H1 (cell line): ENCODE measurements around the gene NAV2. TPM values are rescaled to one million over a fixed set of nuclear protein-coding genes. Genes with fewer than 3 reads are reported as not detected.

Experiments used
- CTCF ChIA-PET: fragments of 300-600 bp; sonication (Branson Sonifier 250); formaldehyde crosslinking; loops from one replicate; lab custom pipeline; 2021; ENCODE audit not compliant: partially characterized antibody; lab: Charles Lee
- POLR2A ChIA-PET: fragments of 300-600 bp; sonication (Branson Sonifier 250); formaldehyde crosslinking; loops from one replicate; lab custom pipeline; 2021; ENCODE audit warnings: inconsistent platforms; ENCODE audit not compliant: partially characterized antibody; lab: Charles Lee
- DNase-seq, 2 experiments: peaks; one replicate each; pipeline versions ENCODE4 v3.0.0 to v3.0.0-alpha.2; 2010 to 2022; ENCODE audit warnings: low spot score in 2 of 2, low read depth in 1 of 2, mixed read lengths in 1 of 2
- FAIRE-seq: peaks from 2 replicates; lab custom pipeline; 2011; peaks lifted over from hg19 to GRCh38; lab: Jason Lieb, UNC
- H2AFZ ChIP-seq: 2 replicates; pipeline ENCODE4 v1.8.1; 2012; ENCODE audit warnings: low read length, inconsistent platforms
- H2AK5ac ChIP-seq: 2 replicates; pipeline ENCODE4 v1.6.1; 2013; ENCODE audit warnings: low read depth, low read length
- H2BK120ac ChIP-seq: replicated peaks from 2 replicates; pipeline ENCODE3; 2013; ENCODE audit warnings: low read depth, low read length, inconsistent platforms
- H2BK12ac ChIP-seq: 2 replicates; pipeline ENCODE4 v1.6.1; 2013; ENCODE audit warnings: low read depth, low read length
- H2BK15ac ChIP-seq: 2 replicates; pipeline ENCODE4 v1.6.1; 2013; ENCODE audit warnings: low read length
- H2BK20ac ChIP-seq: 2 replicates; pipeline ENCODE4 v1.6.1; 2013; ENCODE audit warnings: low read length
- H2BK5ac ChIP-seq: 2 replicates; pipeline ENCODE4 v1.6.1; 2013; ENCODE audit warnings: low read depth, low read length
- H3K14ac ChIP-seq: 2 replicates; pipeline ENCODE4 v1.6.1; 2013; ENCODE audit warnings: inconsistent platforms; ENCODE audit not compliant: insufficient read length
- H3K18ac ChIP-seq: 2 replicates; pipeline ENCODE4 v1.6.1; 2013; ENCODE audit warnings: low read length; ENCODE audit errors: extremely low read depth
- H3K23ac ChIP-seq: 2 replicates; pipeline ENCODE4 v1.6.1; 2013; ENCODE audit warnings: inconsistent platforms; ENCODE audit not compliant: insufficient read length
- H3K23me2 ChIP-seq: 2 replicates; pipeline ENCODE4 v1.6.1; 2013; ENCODE audit warnings: low read depth, low read length
- H3K27ac ChIP-seq: 2 replicates; pipeline ENCODE4 v1.6.1; 2011; ENCODE audit warnings: low read depth, low read length, inconsistent platforms
- H3K27me3 ChIP-seq, 4 experiments: replicated peaks in 1 of 4; 1 replicate in 1 of 4; 2 replicates in 3 of 4; pipeline versions ENCODE4 v1.6.1 to v1.8.1; 2011 to 2013; ENCODE audit warnings: low read length in 3 of 4, mild to moderate bottlenecking in 3 of 4, inconsistent platforms in 2 of 4, mixed read lengths in 2 of 4, moderate library complexity in 1 of 4; ENCODE audit not compliant: control insufficient read depth in 3 of 4, insufficient read depth in 3 of 4; ENCODE audit errors: extremely low read depth in 1 of 4
- H3K36me3 ChIP-seq, 4 experiments: 2 replicates each; pipeline versions ENCODE4 v1.6.1 to v1.8.1; 2011 to 2013; ENCODE audit warnings: mild to moderate bottlenecking in 4 of 4, low read length in 3 of 4, moderate library complexity in 2 of 4, control low read depth in 1 of 4, inconsistent platforms in 1 of 4; ENCODE audit not compliant: insufficient read depth in 4 of 4, control insufficient read depth in 2 of 4
- H3K4ac ChIP-seq: replicated peaks from 2 replicates; pipeline ENCODE3; 2013; ENCODE audit warnings: low read length, low read depth, mixed read lengths, inconsistent platforms; ENCODE audit not compliant: insufficient read length
- H3K4me1 ChIP-seq, 4 experiments: replicated peaks in 1 of 4; 1 replicate in 1 of 4; 2 replicates in 3 of 4; pipeline versions ENCODE4 v1.6.1 to v1.8.1; 2011 to 2013; ENCODE audit warnings: low read length in 3 of 4, inconsistent platforms in 2 of 4, mixed read lengths in 1 of 4; ENCODE audit not compliant: insufficient read depth in 4 of 4, control insufficient read depth in 3 of 4
- H3K4me2 ChIP-seq, 2 experiments: 2 replicates each; pipeline versions ENCODE4 v1.6.1 to v1.8.1; 2011 to 2013; ENCODE audit warnings: low read depth in 2 of 2, low read length in 2 of 2, control low read depth in 1 of 2, inconsistent platforms in 1 of 2, mild to moderate bottlenecking in 1 of 2; ENCODE audit not compliant: insufficient read depth in 1 of 2
- H3K4me3 ChIP-seq, 4 experiments: fragments of 200-600, 300-600 bp in 1 of 4; sonication (generic), shearing (Covaris generic), sonication (Bioruptor Twin) in 1 of 4; 2 replicates each; pipeline versions ENCODE4 v1.5.1 to v1.8.1; 2011 to 2016; ENCODE audit warnings: low read length in 4 of 4, low read depth in 3 of 4, control low read depth in 2 of 4, inconsistent platforms in 2 of 4, mild to moderate bottlenecking in 2 of 4, mixed read lengths in 1 of 4, moderate library complexity in 1 of 4; ENCODE audit not compliant: insufficient read depth in 2 of 4; ENCODE audit errors: extremely low read depth in 1 of 4
- H3K56ac ChIP-seq: replicated peaks from 2 replicates; pipeline ENCODE3; 2013; ENCODE audit warnings: low read depth, mild to moderate bottlenecking, mixed read lengths, low read length, inconsistent platforms; ENCODE audit not compliant: insufficient read length
- H3K79me1 ChIP-seq: 2 replicates; pipeline ENCODE4 v1.6.1; 2013; ENCODE audit warnings: low read depth, low read length, control low read depth
- H3K79me2 ChIP-seq, 2 experiments: 2 replicates each; pipeline versions ENCODE4 v1.6.1 to v1.8.1; 2012 to 2013; ENCODE audit warnings: low read length in 2 of 2, mild to moderate bottlenecking in 2 of 2, inconsistent platforms in 1 of 2; ENCODE audit not compliant: insufficient read depth in 2 of 2, control insufficient read depth in 1 of 2
- H3K9ac ChIP-seq, 4 experiments: replicated peaks in 1 of 4; 1 replicate in 1 of 4; 2 replicates in 3 of 4; pipeline versions ENCODE4 v1.6.1 to v1.8.1; 2011 to 2013; ENCODE audit warnings: low read depth in 3 of 4, low read length in 3 of 4, control low read depth in 2 of 4, mild to moderate bottlenecking in 2 of 4, moderate library complexity in 2 of 4, inconsistent platforms in 1 of 4; ENCODE audit errors: extremely low read depth in 1 of 4
- H3K9me3 ChIP-seq, 2 experiments: 2 replicates each; pipeline versions ENCODE4 v1.6.1 to v1.8.1; 2012 to 2013; ENCODE audit warnings: mild to moderate bottlenecking in 2 of 2, moderate library complexity in 2 of 2, control low read depth in 1 of 2, inconsistent platforms in 1 of 2, low read depth in 1 of 2, low read length in 1 of 2, mixed read lengths in 1 of 2; ENCODE audit not compliant: insufficient read depth in 2 of 2
- H4K20me1 ChIP-seq, 2 experiments: replicated peaks in 1 of 2; 2 replicates each; pipeline versions ENCODE3 to v1.8.1; 2011 to 2013; ENCODE audit warnings: inconsistent platforms in 2 of 2, low read length in 2 of 2, mild to moderate bottlenecking in 1 of 2; ENCODE audit not compliant: insufficient read depth in 2 of 2, control insufficient read depth in 1 of 2
- H4K5ac ChIP-seq: 2 replicates; pipeline ENCODE4 v1.6.1; 2013; ENCODE audit warnings: low read length, low read depth, mixed read lengths, inconsistent platforms; ENCODE audit not compliant: insufficient read length
- H4K8ac ChIP-seq: 2 replicates; pipeline ENCODE4 v1.8.0; 2013; ENCODE audit warnings: mild to moderate bottlenecking, moderate library complexity, low read length, inconsistent platforms; ENCODE audit not compliant: insufficient read depth; ENCODE audit errors: extremely low read depth
- H4K91ac ChIP-seq: replicated peaks from 2 replicates; pipeline ENCODE3; 2013; ENCODE audit warnings: low read length, mixed read lengths, inconsistent platforms; ENCODE audit not compliant: insufficient read length
- CHD2 ChIP-seq: IDR thresholded peaks from 2 replicates; pipeline ENCODE4 v1.6.1; 2012; ENCODE audit warnings: low read length, improper control_type of control experiment
- WGBS, 2 experiments: shearing (Covaris generic) in 1 of 2; methylation state at CpG; one replicate each; pipeline versions ENCODE4 v1.1.6 to v1.1.7; 2013 to 2015; ENCODE audit warnings: low lambda C conversion rate in 2 of 2, mixed read lengths in 2 of 2, inconsistent platforms in 1 of 2, low coverage in 1 of 2, missing lambda C conversion rate in 1 of 2; ENCODE audit not compliant: insufficient replicate concordance in 2 of 2, insufficient coverage in 1 of 2, insufficient read length in 1 of 2; ENCODE audit errors: extremely low coverage in 1 of 2, missing lambda C conversion rate in 1 of 2; 5-methylcytosine and 5-hydroxymethylcytosine counted together
- polyA plus RNA-seq, 7 experiments: library from polyadenylated mRNA; depleted of rRNA in 3 of 7; stranded (reverse) in 5 of 7; unstranded in 2 of 7; fragments of >200 nt in 5 of 7; fragments of 200-250 nt in 2 of 7; gene quantifications; 1 replicate in 5 of 7; 2 replicates in 1 of 7; 4 replicates in 1 of 7; pipeline versions ENCODE4 v1.2.1 to v1.2.3, GENCODE V29; 2011 to 2013; ENCODE audit warnings: missing spikeins in 2 of 7, mixed read lengths in 2 of 7
- total RNA-seq: library from RNA; stranded (reverse); fragmentation: NEBNext Ultra II Directional; extraction: Animal tissue kit (Norgen Biotek cat#: 25700); gene quantifications from 2 replicates; pipeline ENCODE4 v1.2.1, GENCODE V29; 2021

The NAV2 gene
- total and polyA plus RNA-seq, 2 of the 8 experiments (the other 6 are each of a cell fraction or from before 2014, with no cell fraction given) = 35.6 to 73.6 TPM

DNA sequence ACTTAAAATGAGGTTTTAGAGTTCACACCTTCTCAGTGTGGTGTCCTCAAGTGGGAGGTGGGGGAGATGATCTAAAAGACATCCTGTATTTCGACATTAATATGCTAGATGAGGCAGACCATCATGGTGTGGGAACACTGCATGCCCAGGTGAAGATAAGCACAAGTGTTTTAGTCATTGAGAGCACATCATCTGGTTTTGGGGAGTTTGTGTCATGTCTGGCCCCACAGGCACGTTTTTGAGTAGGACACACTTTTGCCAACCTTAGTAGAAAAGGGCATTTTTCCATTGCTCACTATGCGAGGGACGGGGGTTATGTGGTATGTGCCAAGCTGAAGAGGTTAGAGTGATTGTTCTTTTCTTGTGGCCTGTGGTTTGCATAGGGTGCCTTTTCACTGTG, 258.3 kb downstream of the NAV2 start:
- Histone ChIP-seq H3K23me2 (no peaks in the 10 kb centered on the region), H2BK20ac (no peak overlapping the region), H3K4me3 (no peak overlapping the region), H3K23ac (no peak overlapping the region), H3K79me1 (no peaks in the 10 kb centered on the region; the same call in 1 of the 2 replicates), H3K9ac (no peak overlapping the region), H4K8ac (no peak overlapping the region), H2BK5ac (no peak overlapping the region), H3K79me2 (peaks cover 0 to 7% of the 10 kb centered on the region in 2 experiments; a peak in 1 of 4 replicates), H2AK5ac (no peak overlapping the region), H4K5ac (no peak overlapping the region), H2AFZ (no peak overlapping the region), H3K4ac (no peak overlapping the region), H3K4me1 (no peaks in the 10 kb centered on the region), H3K36me3 (peaks cover 0 to 6% (median 3%) of the 10 kb centered on the region in 4 experiments; a peak in 7 of 8 replicates), H3K56ac (no peak overlapping the region), H4K20me1 (peaks cover 2 to 4% of the 10 kb centered on the region in 2 experiments), H2BK12ac (no peak overlapping the region), H2BK15ac (no peak overlapping the region), H2BK120ac (no peak overlapping the region), H3K27ac (no peak overlapping the region), H3K4me2 (no peak overlapping the region), H3K27me3 (no peaks in the 10 kb centered on the region), H3K18ac (no peak overlapping the region), H3K9me3 (no peaks in the 10 kb centered on the region), H4K91ac (no peak overlapping the region), H3K14ac (no peak overlapping the region)
- CTCF ChIA-PET = interaction anchor here (0.9 kb wide), 1 partner anchor 17 kb away, joined by 3 read pairs; no protein-coding TSS in a partner anchor
- 85% methylated on average over 4 of the region's 4 CpGs; no CpG with 5 or more reads in 1 of the 2 experiments for WGBS, 2 experiments
- FAIRE-seq (no peak), DNase-seq (no peak)
- POLR2A ChIA-PET = no interaction called here
- TF ChIP-seq CHD2 = no peak
